ENCODE data around the gene ZDHHC20.

Gene ZDHHC20

DNA sequence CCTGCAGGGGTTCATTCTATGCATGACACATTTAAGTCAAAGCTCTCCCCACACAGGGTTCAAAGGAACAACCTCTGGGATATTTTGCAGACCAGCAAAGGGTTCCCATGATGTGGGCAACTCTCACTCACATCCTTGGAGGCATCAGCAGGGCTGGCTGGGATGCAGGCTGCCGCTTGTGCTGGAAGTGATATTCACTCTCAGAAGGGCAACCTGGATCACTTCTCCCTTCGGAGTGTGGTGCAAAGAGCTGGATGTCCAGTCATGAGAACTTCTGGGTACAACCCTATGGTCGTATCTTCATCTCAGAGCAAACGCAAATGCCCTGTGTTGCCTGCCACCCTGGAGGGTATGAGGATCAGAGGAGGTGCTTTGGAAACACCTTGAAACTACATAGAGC lies 98.6 kb downstream of the ZDHHC20 start:
- DNase-seq, result no peak

DNA sequence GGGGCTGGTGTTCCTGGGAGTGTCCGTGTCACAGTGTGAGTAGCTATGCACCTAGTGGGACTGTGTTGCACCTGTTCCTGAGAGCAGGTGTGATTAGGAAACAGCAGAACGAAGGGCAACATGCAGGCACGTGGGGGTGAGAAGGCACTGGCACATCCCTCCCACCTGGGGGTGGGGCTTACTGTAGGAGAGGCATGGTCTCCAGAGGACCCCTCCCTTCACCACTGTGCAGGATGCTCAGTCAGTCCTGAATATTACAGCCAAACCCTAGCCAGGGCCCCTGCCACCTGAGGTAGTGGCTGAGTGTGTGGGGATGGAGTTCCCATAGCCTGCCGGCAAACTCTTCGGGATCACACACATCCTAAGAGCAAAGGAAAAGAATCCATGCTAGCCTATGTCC lies 99.2 kb downstream of the ZDHHC20 start:
- no peak for DNase-seq

DNA sequence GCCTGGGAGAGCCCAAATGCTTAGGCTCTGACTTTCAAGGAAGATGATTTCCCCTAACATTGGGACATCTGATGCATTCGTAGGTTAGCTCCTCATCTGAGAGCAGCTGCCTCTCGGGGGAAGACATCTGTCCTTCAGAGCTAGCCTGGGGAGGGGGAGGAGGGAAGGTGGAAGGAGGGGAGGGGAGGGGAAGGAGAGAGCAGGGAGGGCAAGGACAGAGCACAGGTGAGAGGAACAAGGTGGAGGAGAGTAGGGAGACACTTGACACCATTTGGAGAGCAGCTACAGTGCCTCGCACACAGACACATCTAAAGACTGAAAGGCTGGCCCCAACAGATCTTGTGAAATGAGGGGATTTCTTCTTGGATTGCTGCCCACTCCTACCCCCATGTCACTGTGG lies 103.8 kb downstream of the ZDHHC20 start:
- DNase-seq, result no peak

DNA sequence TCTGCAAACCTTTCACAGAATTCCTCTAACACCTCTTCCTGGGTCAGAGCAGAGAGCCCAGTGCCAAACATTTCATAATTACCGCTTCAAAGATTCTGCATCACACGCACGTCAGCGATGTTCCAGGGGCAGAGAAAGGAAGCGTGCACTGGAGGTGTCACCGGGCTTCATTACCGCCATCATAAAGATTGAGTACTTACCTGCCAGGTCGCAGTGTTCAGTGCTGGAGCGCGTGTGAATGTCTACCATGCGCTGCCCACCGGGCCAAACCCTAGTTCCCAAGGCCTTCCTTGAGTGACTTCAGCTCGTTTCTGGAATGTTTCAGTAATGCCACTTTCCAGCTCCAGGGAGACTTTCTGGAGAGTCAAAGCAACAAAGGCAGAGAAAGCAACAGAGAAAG lies 104.4 kb downstream of the ZDHHC20 start:
- DNase-seq, result no peak

DNA sequence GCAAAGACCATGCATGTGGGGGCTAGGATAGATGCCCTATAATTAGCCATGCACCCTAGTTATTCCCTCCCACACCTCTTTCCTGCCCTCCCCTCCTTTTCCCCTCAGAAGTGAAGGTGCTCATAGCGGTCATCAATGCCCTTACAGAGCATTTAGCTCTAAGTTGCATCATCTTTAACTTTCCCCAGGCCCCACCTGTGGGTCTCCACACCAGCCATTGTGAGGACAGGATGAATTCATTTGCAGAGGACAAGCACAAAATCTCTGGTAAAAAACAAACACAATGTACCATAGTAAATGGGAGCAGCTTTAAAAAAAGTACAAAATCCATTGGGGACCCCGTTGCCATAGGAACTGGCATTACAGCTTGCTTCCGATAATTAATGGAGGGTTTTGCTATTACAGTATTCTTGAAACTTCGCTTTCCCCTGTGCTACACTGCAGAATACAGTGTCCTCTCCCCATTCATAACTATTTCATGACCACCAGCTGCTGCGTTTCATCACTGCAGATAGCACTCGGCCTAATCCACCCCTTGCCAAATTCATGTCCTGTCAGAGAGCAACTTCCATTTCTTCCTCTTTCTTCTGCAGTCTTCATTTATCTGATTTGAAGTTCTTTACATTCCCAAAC lies 110.5 kb downstream of the ZDHHC20 start:
- DNase-seq, result no peak

DNA sequence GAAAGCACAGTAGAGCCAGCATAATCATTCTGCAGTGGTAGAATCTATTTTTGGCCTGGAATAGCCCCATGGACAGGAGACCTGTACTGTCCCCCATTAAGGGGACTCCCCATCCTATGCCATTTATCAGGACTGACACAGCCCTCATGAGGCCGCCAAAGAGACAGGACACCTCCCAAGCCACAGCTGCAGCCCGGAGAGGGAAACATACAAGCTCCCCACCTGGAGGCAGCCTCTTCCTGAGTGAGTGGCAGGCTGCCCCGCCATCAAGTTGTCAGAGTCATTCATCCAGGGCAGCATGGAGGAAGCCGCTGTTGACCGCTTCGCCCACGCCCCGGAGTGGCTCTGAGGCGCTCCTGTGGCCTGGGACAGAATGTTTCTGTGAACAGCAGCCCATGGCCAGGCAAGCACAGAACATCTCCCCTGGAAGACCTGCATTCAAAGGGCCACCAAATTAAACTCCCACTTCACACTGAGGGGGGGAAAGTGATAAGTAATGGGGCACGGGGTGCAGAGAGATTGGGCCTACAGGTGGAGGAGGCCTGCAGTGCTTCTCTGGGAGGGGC lies 111.3 kb downstream of the ZDHHC20 start:
- DNase-seq, result no peak

DNA sequence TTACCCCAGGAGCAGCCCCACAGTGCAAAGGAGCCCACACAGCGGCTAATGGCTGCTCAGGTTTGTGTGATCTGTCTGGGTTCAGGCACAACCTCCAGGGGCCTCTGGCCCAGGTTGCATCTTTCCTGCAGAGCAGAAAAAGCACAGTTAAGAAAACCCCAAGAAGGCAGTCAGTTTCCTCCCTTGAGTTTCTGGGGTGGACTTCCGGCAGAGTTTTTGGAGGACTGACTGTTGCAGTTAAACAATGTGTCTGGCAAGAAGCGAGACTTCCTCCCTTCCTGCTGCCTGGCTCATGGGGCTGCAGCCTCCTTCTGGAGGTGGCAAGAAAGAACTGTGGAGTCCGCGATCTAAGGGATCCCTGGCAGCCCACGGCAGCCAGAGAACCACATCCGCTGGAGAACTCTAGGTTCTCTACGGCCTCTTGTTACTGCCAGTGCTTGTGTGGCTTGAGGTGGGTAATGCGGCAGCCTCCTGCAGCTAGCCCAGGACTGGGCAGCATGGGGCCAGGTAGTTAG lies 114.4 kb downstream of the ZDHHC20 start:
- DNase-seq, result no peak

DNA sequence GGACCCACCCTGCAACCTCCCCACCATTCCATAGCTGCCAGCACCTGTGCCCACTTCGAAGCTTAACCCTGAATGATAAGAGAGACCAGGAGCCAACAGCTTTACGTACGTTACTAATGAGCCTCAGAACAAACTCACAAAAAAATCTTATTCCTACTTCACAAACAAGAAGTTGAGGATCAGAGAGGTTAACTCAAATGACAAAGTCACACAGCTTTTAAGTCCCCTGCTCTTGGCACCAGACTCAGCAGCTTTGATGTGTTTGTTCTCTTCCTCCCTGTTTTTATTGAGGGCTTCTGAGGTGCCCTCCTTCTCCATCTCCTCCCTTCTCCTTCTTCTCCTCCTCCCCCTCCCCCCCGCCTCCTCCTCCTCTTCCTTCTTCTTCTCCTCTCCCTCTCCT lies 115.4 kb downstream of the ZDHHC20 start:
- no peak for DNase-seq

DNA sequence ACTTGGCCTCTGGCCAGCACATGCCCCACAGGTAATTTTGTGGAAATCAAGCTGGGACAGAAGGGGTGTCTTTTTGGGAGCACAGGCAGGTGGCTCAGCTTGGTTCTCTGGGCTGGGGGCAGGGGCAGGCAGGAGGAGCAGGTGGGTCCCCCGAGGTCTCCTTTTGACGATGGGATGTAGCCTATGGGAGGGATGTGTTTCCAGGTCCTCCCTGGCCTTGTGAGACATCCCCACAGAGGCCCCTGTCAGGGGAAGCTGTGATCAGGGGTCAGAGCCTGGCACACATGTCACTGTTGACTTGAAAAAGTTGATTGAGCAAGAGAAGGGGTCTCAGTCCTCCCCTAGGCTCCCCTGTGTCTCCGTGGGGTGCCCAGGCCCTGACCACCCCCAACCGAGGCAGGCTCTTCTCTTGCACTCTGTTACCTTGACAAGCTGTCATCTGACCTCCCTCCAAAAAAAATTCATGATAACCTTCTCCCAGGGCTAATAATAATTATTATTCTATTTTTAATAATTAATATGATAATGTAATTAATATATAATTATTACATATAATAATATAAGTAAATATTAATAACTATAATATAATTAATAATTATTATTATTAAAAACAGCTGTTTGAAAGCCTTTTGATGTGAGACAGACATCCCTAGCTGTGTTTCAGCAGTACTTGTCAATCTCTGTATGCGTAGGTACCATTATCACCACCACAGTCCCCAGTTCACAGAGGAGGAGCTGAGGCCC lies 116.2 kb downstream of the ZDHHC20 start:
- DNase-seq, result no peak

DNA sequence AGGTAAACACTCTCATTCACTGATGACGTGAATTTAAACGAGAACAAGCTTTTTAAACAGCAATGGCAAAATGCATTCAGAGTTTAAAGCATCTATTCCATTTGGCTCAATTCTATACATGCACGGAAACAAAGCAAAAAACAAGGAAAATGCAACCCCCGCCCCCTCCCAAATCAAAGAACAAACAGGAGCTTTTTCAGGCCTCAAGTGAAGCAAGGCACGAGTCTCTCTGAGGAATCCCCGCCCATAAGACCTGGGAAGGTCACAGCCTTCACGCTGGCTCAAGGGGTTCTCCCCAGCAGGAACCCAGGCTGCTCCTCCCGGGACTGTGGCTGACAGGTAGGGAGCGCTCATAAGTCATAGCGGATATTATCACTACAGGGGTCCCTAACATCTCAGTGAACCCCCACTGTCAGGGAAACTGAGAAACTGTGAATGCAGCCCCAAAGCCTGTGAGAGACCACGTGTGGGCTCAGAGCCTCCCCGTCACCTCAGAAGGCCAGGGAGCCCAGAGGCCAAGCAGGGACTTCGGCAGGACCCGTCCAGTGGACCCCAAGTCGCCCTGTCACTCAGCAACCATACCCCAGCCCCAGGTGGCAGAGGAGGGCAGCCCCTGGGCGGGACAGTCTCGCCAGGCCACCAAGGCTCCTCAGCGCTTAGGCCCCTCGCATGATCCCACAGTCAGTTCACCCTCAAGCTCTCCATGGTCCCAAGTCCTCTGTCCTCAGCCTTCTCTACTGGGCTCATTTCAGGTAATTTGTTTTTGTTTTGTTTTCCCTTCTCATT lies 117.3 kb downstream of the ZDHHC20 start:
- DNase-seq, result no peak

DNA sequence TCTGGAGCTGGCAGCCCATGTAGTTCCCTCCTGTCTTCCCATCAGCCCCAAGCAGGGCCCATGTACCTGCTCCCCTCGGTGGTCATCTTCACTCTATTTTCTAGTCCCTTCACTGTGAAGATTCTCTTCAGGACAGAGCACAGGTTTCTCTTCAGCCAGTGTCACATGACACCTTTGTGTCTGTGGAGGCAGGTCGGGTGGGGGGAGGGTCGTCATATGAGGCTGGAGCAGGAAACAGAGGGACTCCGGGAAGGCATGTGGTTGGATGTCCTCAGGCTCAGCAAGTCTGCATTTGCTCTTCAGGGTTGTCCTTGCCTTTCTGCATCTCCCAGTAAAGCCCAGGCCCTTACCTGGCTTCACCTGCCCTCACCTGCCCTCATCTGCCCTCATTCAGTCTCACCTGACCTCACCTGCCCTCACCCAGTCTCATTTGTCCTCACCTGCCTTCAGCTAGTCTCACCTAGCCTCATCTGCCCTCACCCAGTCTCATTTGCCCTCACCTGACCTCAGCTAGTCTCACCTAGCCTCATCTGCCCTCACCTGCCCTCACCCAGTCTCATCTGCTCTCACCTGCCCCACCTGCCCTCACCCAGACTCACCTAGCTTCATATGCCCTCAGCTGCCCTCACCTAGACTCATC lies 120.3 kb downstream of the ZDHHC20 start:
- no peak for DNase-seq

DNA sequence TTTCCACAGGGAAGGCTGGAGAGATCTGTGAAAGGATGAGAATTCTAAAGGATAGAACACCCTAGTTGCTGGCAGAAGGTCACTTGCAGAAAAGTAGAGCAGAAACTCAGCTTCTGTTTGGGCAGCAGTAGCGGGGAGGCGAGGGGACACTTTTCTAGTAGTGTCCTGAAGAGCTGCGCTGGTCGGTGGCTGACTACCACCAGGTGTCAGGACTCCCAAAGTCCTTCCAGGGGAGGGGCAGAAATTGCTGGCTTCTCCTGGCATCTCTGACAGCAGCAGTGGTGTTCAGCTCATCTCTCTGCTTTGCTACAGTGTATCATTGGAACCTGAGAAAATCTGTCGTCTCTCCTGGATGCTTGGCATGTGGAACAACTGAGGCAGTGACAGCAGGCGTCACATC lies 120.9 kb downstream of the ZDHHC20 start:
- DNase-seq, result no peak

DNA sequence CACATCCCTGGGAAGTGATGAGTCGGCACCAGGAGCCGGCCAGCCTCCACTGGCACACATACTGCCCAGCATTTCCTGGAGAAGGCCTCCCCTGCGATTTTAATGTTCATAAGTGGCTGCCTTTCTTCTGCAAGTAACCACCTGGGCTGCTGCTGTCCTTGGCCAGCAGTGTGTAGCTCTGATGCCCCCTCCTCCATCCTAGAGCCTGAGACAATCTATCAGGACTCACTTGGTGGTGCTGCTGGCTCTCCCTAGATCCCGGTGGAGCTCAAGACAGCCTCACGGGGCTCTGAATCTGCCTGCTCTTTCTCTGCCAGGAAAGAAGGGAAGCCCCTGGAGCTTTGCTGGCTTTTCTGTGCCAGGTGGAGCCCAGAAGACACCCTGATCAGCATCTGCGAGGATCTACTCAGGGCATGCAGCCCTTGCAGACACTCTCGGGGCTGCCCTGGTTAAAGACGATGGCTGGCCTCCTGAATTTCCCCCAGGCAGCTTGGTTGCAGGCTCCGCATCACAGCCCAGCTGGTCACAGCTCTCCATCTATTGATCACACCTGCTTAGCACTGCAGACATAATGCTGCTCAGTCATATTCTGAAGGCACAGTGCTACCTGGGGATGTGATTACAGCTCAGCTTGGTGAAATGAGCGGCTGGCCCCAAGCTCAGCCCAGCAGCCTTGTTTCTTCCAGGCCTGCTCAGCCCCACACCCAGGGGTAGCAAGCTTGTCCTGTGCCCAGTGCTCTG lies 122.3 kb downstream of the ZDHHC20 start:
- DNase-seq, result no peak

DNA sequence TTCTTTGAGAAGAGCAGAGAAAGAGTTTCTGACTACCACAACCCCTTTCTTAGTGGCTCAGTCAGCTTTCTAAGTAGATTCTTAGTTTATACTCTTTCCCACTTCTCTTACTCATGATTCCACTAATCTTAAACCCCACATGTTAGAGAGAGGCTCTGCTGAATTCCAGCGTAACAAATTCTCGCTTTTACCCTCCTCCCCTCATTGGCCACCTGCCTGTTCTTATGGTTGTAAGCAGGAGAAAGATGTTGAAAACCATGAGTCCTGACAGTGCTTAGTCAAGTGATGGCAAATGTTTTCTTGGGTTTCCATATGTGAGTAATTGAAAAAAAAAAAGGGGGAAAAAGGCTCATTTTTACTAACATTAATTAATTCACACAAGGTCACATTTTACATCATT lies 125.9 kb downstream of the ZDHHC20 start:
- no peak for DNase-seq

DNA sequence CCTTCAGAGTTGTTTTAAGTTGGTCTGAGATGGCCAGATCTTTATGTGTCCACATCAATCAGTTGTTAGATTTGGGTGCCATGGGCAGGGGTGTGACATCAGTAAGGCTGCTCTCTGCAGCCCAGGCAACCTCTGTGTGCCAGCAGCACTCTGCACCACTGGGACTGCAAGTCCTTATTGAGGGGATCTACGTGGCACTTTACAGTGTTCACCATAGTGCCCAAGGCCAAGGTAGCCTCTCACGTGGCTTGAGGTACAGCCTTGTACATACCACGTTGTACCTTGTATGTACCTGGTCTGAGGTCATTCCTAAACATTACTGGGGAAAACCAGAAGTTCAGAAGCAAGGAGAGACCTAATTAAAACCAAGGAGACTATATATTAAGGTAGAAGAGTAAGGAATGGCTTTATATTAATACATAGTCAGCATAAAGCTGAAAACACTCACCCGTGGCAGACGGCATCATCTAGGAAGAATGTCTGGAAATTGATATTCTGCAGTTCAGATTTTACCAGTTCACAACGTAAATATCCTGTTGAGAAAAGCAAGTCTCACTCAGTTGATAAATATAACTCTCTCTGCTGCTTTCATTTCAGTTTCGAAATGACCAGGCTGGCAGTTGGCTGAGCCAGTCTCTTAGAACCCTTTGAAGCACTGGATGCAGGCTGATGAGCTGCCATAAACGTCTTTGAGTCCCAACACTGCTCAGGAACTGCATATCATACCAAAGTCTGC lies 128.8 kb downstream of the ZDHHC20 start:
- no peak for DNase-seq

DNA sequence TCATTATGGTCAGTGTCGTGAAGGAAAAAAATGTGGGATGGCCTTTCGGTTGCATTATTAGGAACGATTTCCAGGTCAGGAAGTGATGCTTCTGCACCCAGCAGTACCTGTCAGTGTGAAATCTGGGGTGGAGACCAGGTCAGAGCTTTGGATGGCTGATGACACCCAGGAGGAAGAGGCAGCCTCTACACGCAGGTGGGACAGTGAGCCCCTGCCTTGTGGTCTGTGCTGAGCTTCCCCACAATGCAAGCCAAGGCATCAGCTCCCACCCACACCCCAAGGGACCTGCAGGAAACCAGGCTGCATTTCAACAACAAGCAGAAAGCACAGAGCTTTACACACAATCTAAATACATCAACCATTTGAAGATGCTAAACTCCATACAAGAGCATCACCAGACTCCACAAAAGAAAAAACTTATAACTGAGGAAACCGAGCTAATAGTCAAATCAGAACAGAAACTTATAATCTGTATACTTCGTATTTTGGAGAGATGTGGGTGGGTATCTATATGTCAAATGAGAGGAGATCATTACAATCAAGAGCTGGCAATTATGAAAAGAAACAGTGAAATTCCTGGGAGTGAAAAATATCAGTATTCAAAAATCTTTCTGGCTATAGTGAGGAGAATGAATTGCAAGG lies 130.1 kb downstream of the ZDHHC20 start:
- DNase-seq, result no peak

DNA sequence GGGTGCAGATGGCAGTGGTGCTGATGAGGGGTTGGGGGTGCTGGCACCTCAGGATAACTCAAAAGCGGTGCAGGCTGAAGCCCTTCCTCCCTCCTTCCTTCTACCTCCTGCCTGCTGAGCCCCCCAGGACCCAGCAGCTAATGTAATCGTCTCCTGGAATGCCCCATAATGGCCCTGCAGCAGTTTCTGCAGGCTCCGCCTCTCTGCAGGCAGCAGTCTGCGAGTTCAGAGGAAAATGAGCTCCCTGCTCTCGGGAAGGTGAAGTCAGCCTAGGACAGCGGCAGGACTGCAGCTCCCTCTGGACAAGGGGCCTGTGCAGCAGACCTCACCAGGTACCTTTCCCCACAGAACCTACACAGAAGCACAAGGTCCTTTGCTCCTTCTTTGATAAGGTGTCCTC lies 130.9 kb downstream of the ZDHHC20 start:
- no peak for DNase-seq

DNA sequence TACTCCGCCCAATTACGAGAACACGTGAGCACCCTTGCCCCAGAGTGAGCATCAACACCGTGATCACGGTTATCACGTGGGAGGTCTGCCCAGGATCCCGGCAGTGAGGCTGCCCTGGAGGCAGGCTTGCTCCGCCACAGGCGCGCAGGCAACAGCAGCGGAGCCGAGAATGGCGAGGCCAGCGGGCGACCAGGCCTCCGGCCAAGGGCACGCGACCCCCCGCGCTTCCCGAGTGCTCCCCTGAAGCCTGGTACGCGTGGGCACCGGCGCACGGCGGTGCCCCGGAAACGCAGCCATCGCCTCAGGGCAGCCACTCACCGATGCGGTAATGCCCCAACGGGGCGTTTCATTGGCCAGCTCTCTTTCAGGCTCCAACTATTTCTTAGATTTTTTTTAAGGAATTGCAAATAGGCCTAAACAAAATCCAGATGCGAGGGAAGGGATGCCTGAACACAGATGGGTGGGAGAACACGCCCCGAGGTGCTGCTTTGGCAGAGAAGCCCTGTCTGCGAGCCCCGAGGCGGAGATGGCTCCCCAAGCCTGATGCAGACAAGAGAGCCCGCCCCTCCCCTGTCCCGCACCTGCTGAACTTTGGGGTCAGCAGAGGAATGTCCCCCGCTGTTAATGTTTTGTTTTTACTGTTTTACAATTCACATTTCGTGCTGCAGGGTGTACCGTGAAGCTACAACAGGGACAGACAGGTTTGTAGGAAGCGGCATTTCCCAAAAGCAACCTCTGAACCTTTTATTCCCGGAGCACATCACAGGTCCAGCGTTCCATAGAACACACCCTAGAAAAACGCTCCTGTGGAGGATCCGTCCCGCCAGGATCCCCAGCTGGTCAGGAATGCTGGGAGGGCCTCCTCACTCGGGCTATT lies 132.7 kb downstream of the ZDHHC20 start:
- DNase-seq, result no peak

DNA sequence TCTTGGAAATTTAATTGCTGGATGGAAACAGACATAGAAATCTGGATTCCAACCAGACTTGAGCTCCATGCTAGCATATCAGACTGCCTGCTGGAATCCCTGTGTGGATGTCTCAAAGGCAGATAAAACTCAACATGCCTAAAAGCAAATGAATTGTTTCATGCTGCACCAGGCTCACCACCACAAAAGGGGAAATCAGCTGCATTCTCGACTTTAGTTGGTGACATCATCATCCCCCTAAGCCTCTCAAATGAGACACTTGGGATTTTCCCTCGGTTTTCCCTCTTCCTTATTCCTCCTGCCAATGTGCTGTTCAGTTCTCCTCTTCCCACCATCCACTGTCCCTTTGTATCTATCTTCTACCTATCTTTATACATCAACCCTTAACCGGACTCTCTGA lies 134.3 kb downstream of the ZDHHC20 start:
- DNase-seq, result no peak

DNA sequence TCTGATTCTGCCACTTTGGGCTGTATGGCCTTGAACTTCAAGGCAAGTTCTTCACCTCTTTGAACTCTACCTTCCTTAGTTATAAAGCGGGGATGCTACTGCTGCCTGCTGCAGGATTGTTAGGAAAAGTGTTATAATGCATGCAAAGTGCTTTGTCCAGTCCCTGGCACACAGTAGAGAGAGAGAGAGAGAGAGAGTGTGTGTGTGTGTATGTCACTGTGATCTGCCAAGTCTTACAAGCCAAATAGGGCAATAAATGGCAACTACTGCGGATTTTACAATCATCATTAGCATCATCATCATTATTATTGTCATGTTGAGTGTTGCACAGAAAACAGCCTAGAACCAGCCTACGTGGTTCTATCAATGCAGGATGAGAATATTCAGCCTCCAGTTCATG lies 136.1 kb downstream of the ZDHHC20 start:
- DNase-seq, result no peak
